ENCODE results near the gene CFL1. TPM values are rescaled to one million over a fixed set of nuclear protein-coding genes. Genes with fewer than 3 reads are reported as not detected.

CFL1 gene
- total RNA-seq, 1 experiment from 2014 or later: 955 TPM

GRCh38 chr11:65868076-65868667 is 10.2 kb upstream of the CFL1 start:
- TF ChIP-seq CTCF (IDR thresholded peaks at IDR 0.05; ENCODE audit: unreplicated experiment): no peak
- Mint-ChIP-seq H3K4me1 (ENCODE audit: low read depth, unreplicated experiment) (peaks cover 6% of the 10 kb centered on the region), H3K27ac (ENCODE audit: unreplicated experiment) (no peak overlapping the region), H3K4me3 (ENCODE audit: low read depth, unreplicated experiment) (no peak overlapping the region), H3K36me3 (ENCODE audit: insufficient read depth, unreplicated experiment) (peaks cover 41% of the 10 kb centered on the region), H3K9me3 (ENCODE audit: low read depth, unreplicated experiment) (no peaks in the 10 kb centered on the region), H3K27me3 (ENCODE audit: unreplicated experiment) (peaks cover 24% of the 10 kb centered on the region)
- CTCF ChIA-PET: no interaction called here
- no peak for DNase-seq
- no TSS peak for BruUV-seq (replicated peaks)
- intact Hi-C loops (cut with micrococcal nuclease; ENCODE audit: unreplicated experiment): no loop called here

GRCh38 chr11:65867284-65868071 is 9.5 kb upstream of the CFL1 start:
- no peak overlapping the region for H3K4me3 Mint-ChIP-seq (ENCODE audit: low read depth, unreplicated experiment)
- intact Hi-C loops (cut with micrococcal nuclease; ENCODE audit: unreplicated experiment): no loop called here

GRCh38 chr11:65866509-65867283 is 8.7 kb upstream of the CFL1 start:
- intact Hi-C loops (cut with micrococcal nuclease; ENCODE audit: unreplicated experiment): no loop called here
- no peaks in the 10 kb centered on the region for H3K9me3 Mint-ChIP-seq (ENCODE audit: low read depth, unreplicated experiment)
- CTCF ChIA-PET: no interaction called here
- no peak overlapping the region for H3K27ac Mint-ChIP-seq (ENCODE audit: unreplicated experiment)
- no peak for DNase-seq
- BruUV-seq (replicated peaks): no TSS peak
- no peaks in the 10 kb centered on the region for H3K4me1 Mint-ChIP-seq (ENCODE audit: low read depth, unreplicated experiment)
- peaks cover 15% of the 10 kb centered on the region for H3K27me3 Mint-ChIP-seq (ENCODE audit: unreplicated experiment)
- no peak for TF ChIP-seq CTCF (IDR thresholded peaks at IDR 0.05; ENCODE audit: unreplicated experiment)
- peaks cover 52% of the 10 kb centered on the region for H3K36me3 Mint-ChIP-seq (ENCODE audit: insufficient read depth, unreplicated experiment)
- H3K4me3 Mint-ChIP-seq (ENCODE audit: low read depth, unreplicated experiment): no peak overlapping the region

More at GRCh38 chr11:65867284-65868071, 9.5 kb upstream of the CFL1 start:
- H3K27me3 Mint-ChIP-seq (ENCODE audit: unreplicated experiment): peaks cover 17% of the 10 kb centered on the region
- no peaks in the 10 kb centered on the region for H3K4me1 Mint-ChIP-seq (ENCODE audit: low read depth, unreplicated experiment)
- BruUV-seq (replicated peaks): no TSS peak
- H3K36me3 Mint-ChIP-seq (ENCODE audit: insufficient read depth, unreplicated experiment): peaks cover 44% of the 10 kb centered on the region
- no peak for DNase-seq
- H3K27ac Mint-ChIP-seq (ENCODE audit: unreplicated experiment): no peak overlapping the region
- no peaks in the 10 kb centered on the region for H3K9me3 Mint-ChIP-seq (ENCODE audit: low read depth, unreplicated experiment)
- no peak for TF ChIP-seq CTCF (IDR thresholded peaks at IDR 0.05; ENCODE audit: unreplicated experiment)
- CTCF ChIA-PET: no interaction called here

GRCh38 chr11:65865550-65866172 is 7.7 kb upstream of the CFL1 start:
- peaks cover 15% of the 10 kb centered on the region for H3K27me3 Mint-ChIP-seq (ENCODE audit: unreplicated experiment)
- H3K27ac Mint-ChIP-seq (ENCODE audit: unreplicated experiment): no peak overlapping the region
- CTCF ChIA-PET: no interaction called here
- H3K4me3 Mint-ChIP-seq (ENCODE audit: low read depth, unreplicated experiment): no peak overlapping the region
- peaks cover 62% of the 10 kb centered on the region for H3K36me3 Mint-ChIP-seq (ENCODE audit: insufficient read depth, unreplicated experiment)
- no peak for TF ChIP-seq CTCF (IDR thresholded peaks at IDR 0.05; ENCODE audit: unreplicated experiment)
- BruUV-seq (replicated peaks): no TSS peak
- intact Hi-C loops (cut with micrococcal nuclease; ENCODE audit: unreplicated experiment): no loop called here
- no peak for DNase-seq
- no peaks in the 10 kb centered on the region for H3K4me1 Mint-ChIP-seq (ENCODE audit: low read depth, unreplicated experiment)
- no peaks in the 10 kb centered on the region for H3K9me3 Mint-ChIP-seq (ENCODE audit: low read depth, unreplicated experiment)
